Skeletal muscle tissue (tissue), 4 donors: Measurements from ENCODE around the gene C11orf21. TPM values are rescaled to one million over a fixed set of nuclear protein-coding genes. Genes with fewer than 3 reads are reported as not detected.

Experiments
- H3K27ac ChIP-seq: one replicate; pipeline ENCODE4 v1.7.0; 2013; ENCODE audit warnings: mild to moderate bottlenecking, low read depth, low read length, inconsistent platforms
- H3K27me3 ChIP-seq, 3 donors: one replicate each; pipeline ENCODE4 v1.7.0; 2013; ENCODE audit warnings: low read length in 3 of 3; ENCODE audit not compliant: control insufficient read depth in 3 of 3, insufficient read depth in 3 of 3
- H3K36me3 ChIP-seq, 3 donors: one replicate each; pipeline ENCODE4 v1.7.0; 2013; ENCODE audit warnings: low read length in 3 of 3; ENCODE audit not compliant: control insufficient read depth in 3 of 3, insufficient read depth in 3 of 3
- H3K4me1 ChIP-seq, 3 donors: one replicate each; pipeline ENCODE4 v1.7.0; 2013; ENCODE audit warnings: low read length in 3 of 3, mild to moderate bottlenecking in 3 of 3; ENCODE audit not compliant: control insufficient read depth in 3 of 3, insufficient read depth in 3 of 3
- H3K4me3 ChIP-seq, 3 donors: one replicate each; pipeline ENCODE4 v1.7.0; 2013; ENCODE audit warnings: low read length in 3 of 3
- H3K9ac ChIP-seq, 3 donors: one replicate each; pipeline ENCODE4 v1.7.0; 2013; ENCODE audit warnings: low read length in 3 of 3, mild to moderate bottlenecking in 3 of 3, moderate library complexity in 2 of 3, low read depth in 1 of 3
- H3K9me3 ChIP-seq, 3 donors: one replicate each; pipeline ENCODE4 v1.7.0; 2013; ENCODE audit warnings: low read length in 3 of 3; ENCODE audit not compliant: control insufficient read depth in 3 of 3
- total RNA-seq: library from RNA; depleted of rRNA; stranded (reverse); fragments of >200 nt; gene quantifications from one replicate; pipeline ENCODE4 v1.2.3, GENCODE V29; 2014
- donor health status: Osteomylitis.

C11orf21 gene
- total RNA-seq, 1 donor from 2014 or later, result 1.6 TPM

DNA sequence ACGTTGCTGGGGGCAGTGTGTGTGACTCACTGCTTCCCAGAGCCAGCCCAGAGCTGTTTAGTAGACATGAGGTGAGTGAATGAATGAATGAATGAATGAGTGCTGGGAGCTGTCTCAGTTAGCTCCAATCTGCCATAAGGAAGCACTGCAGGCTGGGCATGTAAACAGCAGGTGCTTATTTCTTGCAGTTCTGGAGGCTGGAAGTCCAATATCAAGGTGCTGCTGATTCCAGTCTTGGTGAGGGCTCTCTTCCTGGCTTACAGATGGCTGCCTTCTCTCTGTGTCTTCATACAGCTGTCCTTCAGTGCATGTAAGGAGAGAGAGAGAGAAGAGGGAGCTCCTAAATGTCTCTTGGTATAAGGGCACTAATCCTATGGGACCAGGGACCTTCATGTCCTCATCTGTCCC is 4.1 kb downstream of the C11orf21 start:
- no peak overlapping the region for H3K27ac ChIP-seq
- H3K36me3 ChIP-seq, result no peaks in the 10 kb centered on the region
- no peak overlapping the region for H3K4me3 ChIP-seq
- H3K27me3 ChIP-seq, result peaks cover 0 to 15% (median 9%) of the 10 kb centered on the region in 3 donors
- H3K9me3 ChIP-seq, result no peaks in the 10 kb centered on the region
- no peak overlapping the region for H3K9ac ChIP-seq
- H3K4me1 ChIP-seq, result peaks cover 0 to under 1% (median 0%) of the 10 kb centered on the region in 3 donors

DNA sequence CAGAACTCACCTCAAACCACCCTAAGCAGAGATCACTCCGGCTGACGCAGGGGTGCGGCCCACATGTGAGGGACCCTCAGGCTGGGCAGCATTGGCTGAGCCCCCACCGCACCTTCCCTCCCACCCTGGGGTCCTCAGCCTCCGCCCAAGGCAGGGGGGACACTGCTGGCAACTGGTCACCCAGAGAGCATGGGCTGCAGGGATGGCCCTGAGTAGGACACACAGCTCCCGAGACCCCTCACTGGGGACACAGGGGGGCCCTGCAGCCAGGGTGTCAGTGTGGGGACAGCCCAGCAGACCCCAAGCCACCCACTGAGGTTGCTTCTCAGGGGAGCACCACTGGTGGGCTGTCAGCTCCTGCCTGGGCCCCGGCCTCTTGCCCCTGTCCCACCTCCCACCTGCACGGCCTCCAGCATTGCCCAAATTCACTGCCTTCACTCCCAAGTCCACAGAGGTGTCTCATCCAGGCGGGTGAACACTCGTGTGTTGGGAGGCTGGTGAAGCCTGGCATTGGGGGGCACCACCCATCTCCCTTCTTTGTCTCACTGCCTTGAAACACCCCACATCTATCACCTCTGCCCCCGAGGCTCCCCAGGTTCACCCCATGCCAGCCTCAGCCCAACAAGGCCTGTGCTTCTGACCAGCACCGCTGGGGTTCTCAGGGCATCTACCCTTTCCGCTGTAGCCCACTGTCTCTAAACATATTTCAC is 4.7 kb downstream of the C11orf21 start:
- Histone ChIP-seq H3K4me3 (no peak overlapping the region), H3K9ac (no peak overlapping the region), H3K9me3 (no peaks in the 10 kb centered on the region), H3K4me1 (no peaks in the 10 kb centered on the region), H3K27me3 (peaks cover 0 to 15% (median 9%) of the 10 kb centered on the region in 3 donors), H3K27ac (no peak overlapping the region), H3K36me3 (no peaks in the 10 kb centered on the region)

GRCh38 chr11:2295971-2296912 is 5.5 kb downstream of the C11orf21 start:
- Histone ChIP-seq H3K27ac (no peak overlapping the region), H3K9ac (no peak overlapping the region), H3K4me3 (no peak overlapping the region), H3K36me3 (no peaks in the 10 kb centered on the region), H3K4me1 (no peaks in the 10 kb centered on the region), H3K9me3 (no peaks in the 10 kb centered on the region), H3K27me3 (peaks cover 0 to 15% (median 9%) of the 10 kb centered on the region in 3 donors)

GRCh38 chr11:2294926-2295290 is 6.8 kb downstream of the C11orf21 start:
- no peak overlapping the region for H3K27ac ChIP-seq
- H3K36me3 ChIP-seq, result no peaks in the 10 kb centered on the region
- peaks cover 0 to 2% (median 0%) of the 10 kb centered on the region in 3 donors for H3K4me1 ChIP-seq
- peaks cover 6 to 23% (median 18%) of the 10 kb centered on the region in 3 donors for H3K27me3 ChIP-seq
- H3K9ac ChIP-seq, result no peak overlapping the region
- H3K4me3 ChIP-seq, result no peak overlapping the region
- no peaks in the 10 kb centered on the region for H3K9me3 ChIP-seq

GRCh38 chr11:2293984-2294925 is 7.5 kb downstream of the C11orf21 start:
- Histone ChIP-seq H3K36me3 (no peaks in the 10 kb centered on the region), H3K4me1 (peaks cover 0 to 2% (median 0%) of the 10 kb centered on the region in 3 donors), H3K4me3 (no peak overlapping the region), H3K9me3 (no peaks in the 10 kb centered on the region), H3K27me3 (peaks cover 12 to 24% (median 24%) of the 10 kb centered on the region in 3 donors), H3K9ac (no peak overlapping the region), H3K27ac (no peak overlapping the region)

- Histone ChIP-seq H3K27me3 (peaks cover 14 to 29% (median 27%) of the 10 kb centered on the region in 3 donors), H3K4me1 (peaks cover 0 to 4% (median 0%) of the 10 kb centered on the region in 3 donors), H3K9ac (no peak overlapping the region), H3K36me3 (no peaks in the 10 kb centered on the region), H3K9me3 (no peaks in the 10 kb centered on the region), H3K4me3 (no peak overlapping the region), H3K27ac (no peak overlapping the region)
Measured at GRCh38 chr11:2293531-2293971, 8.2 kb downstream of the C11orf21 start.

DNA sequence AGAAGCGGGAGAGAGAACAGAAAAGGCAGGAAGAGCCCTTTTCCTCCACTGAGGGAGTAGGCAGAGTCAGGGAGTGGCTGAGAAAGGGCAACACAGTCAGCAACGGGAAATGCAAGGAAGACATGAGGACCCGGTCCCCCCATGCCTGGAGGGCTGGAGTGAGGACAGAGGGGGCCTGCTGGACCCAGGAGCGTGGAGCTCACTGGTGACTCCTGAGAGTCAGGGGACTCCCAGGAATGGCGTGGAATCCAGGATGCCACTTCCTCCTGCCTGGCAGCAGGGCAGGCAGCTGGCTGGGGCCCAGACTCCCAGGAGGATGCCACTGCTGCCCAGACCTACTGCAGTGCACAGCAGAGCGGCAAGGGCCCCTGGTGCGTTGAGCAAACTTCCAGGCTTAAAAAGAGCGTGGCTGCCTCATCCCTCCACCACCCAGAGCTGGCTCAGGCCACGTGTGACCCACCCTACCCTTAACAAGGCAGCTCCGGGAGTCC is 11.3 kb downstream of the C11orf21 start:
- no peak overlapping the region for H3K9ac ChIP-seq
- no peak overlapping the region for H3K4me3 ChIP-seq
- H3K27me3 ChIP-seq, result peaks cover 27 to 38% (median 28%) of the 10 kb centered on the region in 3 donors
- no peak overlapping the region for H3K27ac ChIP-seq
- H3K4me1 ChIP-seq, result peaks cover 0 to 4% (median 0%) of the 10 kb centered on the region in 3 donors
- H3K36me3 ChIP-seq, result no peaks in the 10 kb centered on the region
- no peaks in the 10 kb centered on the region for H3K9me3 ChIP-seq

GRCh38 chr11:2289859-2290258 is 11.9 kb downstream of the C11orf21 start:
- Histone ChIP-seq H3K36me3 (no peaks in the 10 kb centered on the region), H3K9me3 (no peaks in the 10 kb centered on the region), H3K27ac (no peak overlapping the region), H3K9ac (no peak overlapping the region), H3K4me3 (no peak overlapping the region), H3K27me3 (peaks cover 27 to 39% (median 31%) of the 10 kb centered on the region in 3 donors), H3K4me1 (peaks cover 0 to 4% (median 0%) of the 10 kb centered on the region in 3 donors)

DNA sequence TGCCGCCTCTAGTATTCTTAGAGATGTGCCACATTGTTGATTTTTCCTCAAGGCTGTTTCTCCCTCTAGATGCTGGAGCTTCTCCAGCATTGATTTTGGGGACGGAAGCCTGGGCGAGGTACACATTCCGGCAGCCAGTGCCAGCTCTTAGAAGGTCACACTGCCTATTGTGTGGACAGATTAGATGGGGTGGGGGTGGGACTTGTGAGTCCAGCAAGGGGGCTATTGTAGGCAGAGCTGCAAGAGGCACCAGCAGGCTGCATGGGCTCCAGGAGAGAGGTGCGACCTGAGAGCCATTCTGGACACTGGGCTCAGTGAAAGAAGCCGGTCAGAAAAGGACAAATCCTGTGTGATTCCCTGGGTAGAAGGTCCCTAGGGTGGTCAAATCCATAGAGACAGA is 12.4 kb downstream of the C11orf21 start:
- Histone ChIP-seq H3K9ac (no peak overlapping the region), H3K27ac (no peak overlapping the region), H3K27me3 (peaks cover 27 to 39% (median 33%) of the 10 kb centered on the region in 3 donors), H3K4me1 (peaks cover 0 to 4% (median 0%) of the 10 kb centered on the region in 3 donors), H3K9me3 (no peaks in the 10 kb centered on the region), H3K36me3 (no peaks in the 10 kb centered on the region), H3K4me3 (no peak overlapping the region)
